Upper lobe of left lung (tissue), 4 donors: Measurements from ENCODE around the gene HCFC1.

ENCODE experiments used
- EP300 ChIP-seq, 4 donors: sonication (generic); formaldehyde crosslinking; IDR thresholded peaks; one replicate each; pipeline ENCODE4 v1.5.1; 2017; ENCODE audit warnings: antibody characterized with exemption in 4 of 4, control low read depth in 2 of 4
- POLR2A ChIP-seq, 4 donors: fragments of 450-650 bp; IDR thresholded peaks; one replicate each; pipeline ENCODE4 v1.5.1; 2016 to 2017; ENCODE audit warnings: antibody characterized with exemption in 4 of 4, mild to moderate bottlenecking in 2 of 4
- POLR2AphosphoS5 ChIP-seq, 2 donors: sonication (generic); formaldehyde crosslinking; IDR thresholded peaks; one replicate each; pipeline ENCODE4 v1.5.1; 2017; ENCODE audit warnings: antibody characterized with exemption in 2 of 2
- TF ChIP-seq, protein P1 (sequence below), 6 experiments: fragments of 450-650 bp in 4 of 6; fragments of 200-600 bp in 2 of 6; sonication (generic) in 2 of 6; IDR thresholded peaks; one replicate each; pipeline ENCODE4 v1.5.1; 2016 to 2019; ENCODE audit warnings: antibody characterized with exemption in 6 of 6

- TF ChIP-seq, protein P1, sequence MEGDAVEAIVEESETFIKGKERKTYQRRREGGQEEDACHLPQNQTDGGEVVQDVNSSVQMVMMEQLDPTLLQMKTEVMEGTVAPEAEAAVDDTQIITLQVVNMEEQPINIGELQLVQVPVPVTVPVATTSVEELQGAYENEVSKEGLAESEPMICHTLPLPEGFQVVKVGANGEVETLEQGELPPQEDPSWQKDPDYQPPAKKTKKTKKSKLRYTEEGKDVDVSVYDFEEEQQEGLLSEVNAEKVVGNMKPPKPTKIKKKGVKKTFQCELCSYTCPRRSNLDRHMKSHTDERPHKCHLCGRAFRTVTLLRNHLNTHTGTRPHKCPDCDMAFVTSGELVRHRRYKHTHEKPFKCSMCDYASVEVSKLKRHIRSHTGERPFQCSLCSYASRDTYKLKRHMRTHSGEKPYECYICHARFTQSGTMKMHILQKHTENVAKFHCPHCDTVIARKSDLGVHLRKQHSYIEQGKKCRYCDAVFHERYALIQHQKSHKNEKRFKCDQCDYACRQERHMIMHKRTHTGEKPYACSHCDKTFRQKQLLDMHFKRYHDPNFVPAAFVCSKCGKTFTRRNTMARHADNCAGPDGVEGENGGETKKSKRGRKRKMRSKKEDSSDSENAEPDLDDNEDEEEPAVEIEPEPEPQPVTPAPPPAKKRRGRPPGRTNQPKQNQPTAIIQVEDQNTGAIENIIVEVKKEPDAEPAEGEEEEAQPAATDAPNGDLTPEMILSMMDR (IDR thresholded peaks at IDR 0.05), result no peak
- TF ChIP-seq POLR2A (IDR thresholded peaks at IDR 0.05) (no peak), EP300 (IDR thresholded peaks at IDR 0.05) (no peak), POLR2AphosphoS5 (IDR thresholded peaks at IDR 0.05) (no peak)
Measured at GRCh38 chrX:153928846-153929245, 42.8 kb downstream of the HCFC1 start.
